Astrocyte (in vitro differentiated cells and primary cell): Measurements from ENCODE around the gene C16orf86. TPM values are rescaled to one million over a fixed set of nuclear protein-coding genes. Genes with fewer than 3 reads are reported as not detected.

Experiments
- DNase-seq: peaks from one replicate; pipeline ENCODE4 v3.0.0-alpha.2; 2010; ENCODE audit warnings: low read depth
- FAIRE-seq: peaks from 2 replicates; lab custom pipeline; 2011; peaks lifted over from hg19 to GRCh38; lab: Jason Lieb, UNC
- H2AFZ ChIP-seq: 2 replicates; pipeline ENCODE4 v1.6.0; 2012; ENCODE audit warnings: low read depth, low read length, inconsistent platforms
- H3K27ac ChIP-seq: 2 replicates; pipeline ENCODE4 v1.5.1; 2011; ENCODE audit warnings: low read depth, low read length, inconsistent platforms
- H3K27me3 ChIP-seq: 2 replicates; pipeline ENCODE4 v1.6.0; 2011; ENCODE audit warnings: low read length, inconsistent platforms; ENCODE audit not compliant: insufficient read depth
- H3K36me3 ChIP-seq: 2 replicates; pipeline ENCODE4 v1.5.1; 2011; ENCODE audit warnings: low read length, inconsistent platforms; ENCODE audit not compliant: insufficient read depth
- H3K4me1 ChIP-seq: 2 replicates; pipeline ENCODE4 v1.5.1; 2011; ENCODE audit warnings: low read length, inconsistent platforms; ENCODE audit not compliant: insufficient read depth
- H3K4me2 ChIP-seq: 2 replicates; pipeline ENCODE4 v1.6.0; 2012; ENCODE audit warnings: low read length, inconsistent platforms
- H3K4me3 ChIP-seq: 2 replicates; pipeline ENCODE4 v1.5.1; 2011; ENCODE audit warnings: low read depth, mild to moderate bottlenecking, low read length, inconsistent platforms; ENCODE audit not compliant: insufficient read depth
- H3K79me2 ChIP-seq: 2 replicates; pipeline ENCODE4 v1.6.0; 2012; ENCODE audit warnings: mild to moderate bottlenecking, low read length, inconsistent platforms; ENCODE audit not compliant: insufficient read depth
- H3K9ac ChIP-seq: 2 replicates; pipeline ENCODE4 v1.6.0; 2012; ENCODE audit warnings: mild to moderate bottlenecking, low read length, inconsistent platforms
- H3K9me3 ChIP-seq: 2 replicates; pipeline ENCODE4 v1.5.1; 2012; ENCODE audit warnings: low read depth, mild to moderate bottlenecking, low read length, inconsistent platforms; ENCODE audit not compliant: insufficient read depth
- H4K20me1 ChIP-seq: 2 replicates; pipeline ENCODE4 v1.6.0; 2012; ENCODE audit warnings: low read length, inconsistent platforms; ENCODE audit not compliant: insufficient read depth
- H3K27ac Mint-ChIP-seq: one replicate; pipeline ENCODE4 v1.8.0; 2021; ENCODE audit warnings: mild to moderate bottlenecking, mixed read lengths; ENCODE audit not compliant: unreplicated experiment
- H3K27me3 Mint-ChIP-seq: one replicate; pipeline ENCODE4 v1.8.0; 2021; ENCODE audit warnings: low read depth, mixed read lengths; ENCODE audit not compliant: unreplicated experiment
- H3K36me3 Mint-ChIP-seq: one replicate; pipeline ENCODE4 v1.8.0; 2021; ENCODE audit warnings: low read depth, mixed read lengths; ENCODE audit not compliant: unreplicated experiment
- H3K4me1 Mint-ChIP-seq: one replicate; pipeline ENCODE4 v1.8.0; 2021; ENCODE audit warnings: low read depth, mixed read lengths; ENCODE audit not compliant: unreplicated experiment
- H3K4me3 Mint-ChIP-seq: one replicate; pipeline ENCODE4 v1.8.0; 2021; ENCODE audit warnings: mild to moderate bottlenecking, moderate library complexity, mixed read lengths; ENCODE audit not compliant: unreplicated experiment
- H3K9me3 Mint-ChIP-seq: one replicate; pipeline ENCODE4 v1.8.0; 2021; ENCODE audit warnings: mild to moderate bottlenecking, mixed read lengths; ENCODE audit not compliant: unreplicated experiment
- EZH2 ChIP-seq: IDR thresholded peaks from 2 replicates; pipeline ENCODE4 v1.6.1; 2012; ENCODE audit warnings: mild to moderate bottlenecking, low read length, inconsistent platforms; ENCODE audit not compliant: insufficient read depth
- total RNA-seq: library from RNA; stranded (reverse); gene quantifications from 2 replicates; pipeline ENCODE4 v1.2.1, GENCODE V29; 2021
- TF ChIP-seq, protein P1 (sequence below): IDR thresholded peaks from 2 replicates; pipeline ENCODE4 v1.5.1; 2011; ENCODE audit warnings: low read depth, mild to moderate bottlenecking, inconsistent platforms, low read length, moderate library complexity; ENCODE audit not compliant: insufficient read depth

The C16orf86 gene
- total RNA-seq, 1 donor from 2014 or later: 0.32 TPM

DNA sequence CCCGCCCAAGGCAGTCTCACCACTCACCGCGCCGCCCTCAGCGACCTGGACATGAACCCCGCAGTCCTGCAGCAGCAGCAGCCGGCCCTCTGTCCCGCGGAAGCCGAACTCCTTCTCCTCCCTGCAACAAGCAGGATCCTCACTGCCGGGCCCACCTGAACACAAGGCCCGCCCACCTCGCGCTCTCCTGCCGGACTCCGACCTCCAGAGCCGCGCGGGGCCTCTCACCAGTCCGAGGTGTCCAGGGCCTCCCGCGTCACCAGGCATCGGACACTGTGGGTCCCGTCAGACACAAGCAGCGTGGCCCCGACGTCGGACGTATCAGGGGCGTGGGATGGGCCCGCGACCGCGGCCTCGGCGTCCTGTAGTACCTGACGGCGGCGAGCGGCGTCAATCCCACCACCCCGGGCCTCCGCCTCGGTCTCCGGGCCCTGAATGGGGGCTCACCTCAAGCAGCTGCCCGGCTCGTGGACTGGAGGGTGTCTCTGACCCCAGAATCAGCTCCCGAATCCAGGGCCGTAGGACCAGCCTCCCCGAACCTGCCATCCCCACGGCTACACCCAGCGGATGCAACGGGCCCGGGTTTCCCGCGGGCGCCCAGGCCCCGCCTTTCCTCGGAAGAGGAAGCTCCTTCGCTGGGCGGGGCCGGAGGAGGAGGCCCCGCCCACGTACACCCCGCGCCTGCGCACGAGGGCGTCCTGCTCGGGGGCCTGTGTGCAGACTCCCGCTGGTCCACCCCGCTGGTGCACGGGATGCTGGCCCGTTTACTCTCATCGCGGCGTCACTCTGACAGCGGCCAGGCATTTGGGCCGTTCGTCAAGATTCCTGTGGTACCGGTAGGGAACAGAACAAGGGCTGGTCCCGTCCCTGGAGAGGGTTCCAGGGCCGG lies 6.7 kb upstream of the C16orf86 start, which contains the start of gene ACD:
ACD (minus strand) TSS at position 586 of the 889 bp plus-strand sequence; CDS start at position 546, 40 bp downstream.
- Histone ChIP-seq H3K79me2 (peaks cover 14% of the 10 kb centered on the region), H3K4me2 (peak within 1 kb of the TSS; percentile 93), H4K20me1 (peaks cover 27% of the 10 kb centered on the region), H3K27ac (peak within 1 kb of the TSS; percentile 86), H3K9ac (peak within 1 kb of the TSS; percentile 87), H3K4me3 (peak within 1 kb of the TSS; percentile 77), H3K27me3 (no peaks in the 10 kb centered on the region), H3K4me1 (peaks cover 14% of the 10 kb centered on the region), H3K9me3 (no peaks in the 10 kb centered on the region), H2AFZ (peak within 1 kb of the TSS; percentile 96), H3K36me3 (peaks cover 2% of the 10 kb centered on the region)
- DNase-seq (peak; percentile 57), FAIRE-seq (no peak)
- no peaks in the 10 kb centered on the region for H3K9me3 Mint-ChIP-seq
- no peak for TF ChIP-seq EZH2
- TF ChIP-seq, protein P1, sequence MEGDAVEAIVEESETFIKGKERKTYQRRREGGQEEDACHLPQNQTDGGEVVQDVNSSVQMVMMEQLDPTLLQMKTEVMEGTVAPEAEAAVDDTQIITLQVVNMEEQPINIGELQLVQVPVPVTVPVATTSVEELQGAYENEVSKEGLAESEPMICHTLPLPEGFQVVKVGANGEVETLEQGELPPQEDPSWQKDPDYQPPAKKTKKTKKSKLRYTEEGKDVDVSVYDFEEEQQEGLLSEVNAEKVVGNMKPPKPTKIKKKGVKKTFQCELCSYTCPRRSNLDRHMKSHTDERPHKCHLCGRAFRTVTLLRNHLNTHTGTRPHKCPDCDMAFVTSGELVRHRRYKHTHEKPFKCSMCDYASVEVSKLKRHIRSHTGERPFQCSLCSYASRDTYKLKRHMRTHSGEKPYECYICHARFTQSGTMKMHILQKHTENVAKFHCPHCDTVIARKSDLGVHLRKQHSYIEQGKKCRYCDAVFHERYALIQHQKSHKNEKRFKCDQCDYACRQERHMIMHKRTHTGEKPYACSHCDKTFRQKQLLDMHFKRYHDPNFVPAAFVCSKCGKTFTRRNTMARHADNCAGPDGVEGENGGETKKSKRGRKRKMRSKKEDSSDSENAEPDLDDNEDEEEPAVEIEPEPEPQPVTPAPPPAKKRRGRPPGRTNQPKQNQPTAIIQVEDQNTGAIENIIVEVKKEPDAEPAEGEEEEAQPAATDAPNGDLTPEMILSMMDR: no peak
- H3K27ac Mint-ChIP-seq: peak within 1 kb of the TSS; percentile 89
- H3K4me1 Mint-ChIP-seq: peaks cover 1% of the 10 kb centered on the region
- H3K27me3 Mint-ChIP-seq: peaks cover 14% of the 10 kb centered on the region
- peaks cover 6% of the 10 kb centered on the region for H3K36me3 Mint-ChIP-seq
- peak within 1 kb of the TSS; percentile 90 for H3K4me3 Mint-ChIP-seq

DNA sequence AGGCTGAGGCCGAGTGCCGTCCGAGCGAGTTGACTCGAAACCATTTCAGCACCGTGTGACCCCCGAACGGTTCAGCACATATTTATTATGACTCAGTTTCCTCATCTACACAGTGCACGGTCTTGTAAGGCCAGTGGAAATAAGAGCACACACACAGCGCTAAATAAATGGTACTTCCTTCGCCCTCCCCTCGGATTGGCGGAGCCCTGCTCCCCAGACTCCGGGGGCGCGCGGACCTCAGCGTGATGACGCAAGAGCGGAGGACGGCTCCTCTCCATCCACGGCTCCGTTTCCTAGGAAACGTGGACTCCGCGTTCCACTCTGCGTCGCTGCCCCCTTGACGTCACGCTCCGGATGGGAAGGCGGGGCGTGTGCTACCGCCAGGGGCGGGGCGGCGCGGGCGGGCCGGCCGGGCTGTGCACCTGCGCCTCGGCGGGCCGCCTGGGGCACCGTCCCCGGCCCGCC lies 6.0 kb upstream of the C16orf86 start, which contains the start of gene PARD6A:
PARD6A (plus strand) TSS at position 397 of the 465 bp plus-strand sequence. CDS start 79 bp downstream, outside the sequence.
- peak within 1 kb of the TSS; percentile 86 for H3K27ac ChIP-seq
- H3K9ac ChIP-seq: peak within 1 kb of the TSS; percentile 87
- Mint-ChIP-seq H3K27ac (peak within 1 kb of the TSS; percentile 89), H3K4me1 (peaks cover 2% of the 10 kb centered on the region), H3K4me3 (peak within 1 kb of the TSS; percentile 90), H3K36me3 (peaks cover 4% of the 10 kb centered on the region), H3K27me3 (peaks cover 9% of the 10 kb centered on the region), H3K9me3 (no peaks in the 10 kb centered on the region)
- H3K4me3 ChIP-seq: peak within 1 kb of the TSS; percentile 77
- H3K79me2 ChIP-seq: peaks cover 14% of the 10 kb centered on the region
- no peaks in the 10 kb centered on the region for H3K27me3 ChIP-seq
- TF ChIP-seq, protein P1: no peak
- TF ChIP-seq EZH2: no peak
- H3K4me1 ChIP-seq: peaks cover 14% of the 10 kb centered on the region
- DNase-seq (peak; percentile 90), FAIRE-seq (peak; percentile 17)
- no peaks in the 10 kb centered on the region for H3K9me3 ChIP-seq
- peak within 1 kb of the TSS; percentile 96 for H2AFZ ChIP-seq
- peaks cover 24% of the 10 kb centered on the region for H4K20me1 ChIP-seq
- H3K36me3 ChIP-seq: peaks cover 2% of the 10 kb centered on the region
- peak within 1 kb of the TSS; percentile 93 for H3K4me2 ChIP-seq
